GM19043 (cell line): Measurements from ENCODE around the gene UBE2D4.
"Not testable (repeated sequence)": the region's sequence is repeated elsewhere in the genome, so short reads cannot be mapped to it uniquely, and the experiment has no call there.

Experiments used
- ATAC-seq: cut with Tn5 transposase; IDR thresholded peaks from one replicate; pipeline ENCODE4 v1.9.1; 2021; ENCODE audit warnings: low read depth; ENCODE audit not compliant: unreplicated experiment

The UBE2D4 gene

GRCh38 chr7:43925984-43926797 lies at the start of gene UBE2D4:
TSS of gene UBE2D4 (plus strand) at chr7:43926436. CDS start at chr7:43926533, 97 bp downstream.
- ATAC-seq = peak; percentile 85

- ATAC-seq = no peak
Observed at GRCh38 chr7:43876976-43877745, 49.1 kb upstream of the UBE2D4 start.

GRCh38 chr7:43877968-43878864 lies 48.0 kb upstream of the UBE2D4 start:
- no peak for ATAC-seq

- ATAC-seq = no peak
Observed at GRCh38 chr7:43878867-43879266, 47.4 kb upstream of the UBE2D4 start.

GRCh38 chr7:43879477-43879876 lies 46.8 kb upstream of the UBE2D4 start:
- no peak for ATAC-seq

- no peak for ATAC-seq
Observed at GRCh38 chr7:43880596-43880995, 45.6 kb upstream of the UBE2D4 start.

- ATAC-seq = no peak
Observed at GRCh38 chr7:43884209-43884608, 42.0 kb upstream of the UBE2D4 start.

- no peak for ATAC-seq
Observed at GRCh38 chr7:43884617-43885016, 41.6 kb upstream of the UBE2D4 start.

- no peak for ATAC-seq
Observed at GRCh38 chr7:43888993-43889945, 37.0 kb upstream of the UBE2D4 start.

GRCh38 chr7:43890468-43890867 lies 35.8 kb upstream of the UBE2D4 start:
- no peak for ATAC-seq

- ATAC-seq = no peak
Observed at GRCh38 chr7:43891069-43891955, 34.9 kb upstream of the UBE2D4 start.

- no peak for ATAC-seq
Observed at GRCh38 chr7:43895847-43896415, 30.3 kb upstream of the UBE2D4 start.

GRCh38 chr7:43898571-43898970 lies 27.7 kb upstream of the UBE2D4 start:
- not testable (repeated sequence) for ATAC-seq

- no peak for ATAC-seq
Observed at GRCh38 chr7:43902542-43903054, 23.6 kb upstream of the UBE2D4 start.

- ATAC-seq = no peak
Observed at GRCh38 chr7:43904533-43905208, 21.6 kb upstream of the UBE2D4 start.

GRCh38 chr7:43905209-43905946 lies 20.9 kb upstream of the UBE2D4 start:
- no peak for ATAC-seq

GRCh38 chr7:43905956-43906330 lies 20.3 kb upstream of the UBE2D4 start:
- peak; percentile 35 for ATAC-seq
